DMS153 (cell line): ENCODE measurements around the gene RMRP.
"Not testable (repeated sequence)": the region's sequence is repeated elsewhere in the genome, so short reads cannot be mapped to it uniquely, and the experiment has no call there.

Experiments
- DNase-seq: peaks from one replicate; lab custom pipeline; 2025; lab: John Stamatoyannopoulos, UW

The RMRP gene

DNA sequence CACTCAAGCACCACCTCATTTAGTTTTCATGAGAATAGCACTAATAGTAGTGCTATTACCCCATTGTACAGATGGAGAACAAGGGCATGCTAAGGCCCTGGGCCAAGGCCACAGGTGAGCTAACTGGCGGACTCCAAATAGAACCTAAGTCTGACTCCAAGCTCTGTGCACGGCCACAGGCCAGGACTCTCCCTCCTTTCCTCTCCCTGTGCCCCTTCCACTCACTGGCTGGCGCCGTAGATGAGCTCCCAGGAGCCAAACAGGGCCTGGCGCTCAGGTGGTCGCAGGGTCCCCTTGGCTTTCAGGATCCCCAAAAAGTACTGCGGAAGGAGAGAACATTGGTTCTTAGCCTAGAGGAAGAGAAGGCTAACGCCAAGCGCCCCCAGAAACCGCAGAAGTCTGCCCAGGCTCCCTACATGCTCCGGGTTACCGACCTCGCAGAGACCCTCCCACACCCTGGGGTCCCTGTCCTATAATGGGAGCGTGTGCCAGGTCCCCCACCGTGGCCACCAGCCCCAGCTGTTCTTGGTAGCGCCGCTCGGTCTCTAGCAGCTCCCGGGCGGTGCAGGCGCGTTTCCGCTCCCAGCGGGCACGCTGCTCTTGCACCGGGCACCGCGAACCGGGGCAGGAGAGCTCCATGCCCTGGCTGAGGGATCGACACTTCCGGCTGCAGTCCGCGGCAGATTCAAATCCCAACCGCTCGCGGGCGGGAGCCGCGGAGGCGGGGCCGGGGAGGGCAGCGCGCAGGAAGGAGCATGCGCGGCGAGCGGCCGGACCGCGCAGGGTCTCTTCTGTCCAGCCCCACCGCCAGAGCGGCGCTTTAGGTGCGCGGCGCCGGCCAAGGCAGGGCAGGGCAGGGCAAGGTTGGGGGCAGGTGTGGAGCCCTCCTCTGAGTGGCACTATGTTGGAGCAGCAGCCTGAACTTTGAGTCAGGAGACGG, 7.0 kb upstream of the RMRP start, which contains the start of gene ARHGEF39:
TSS of gene ARHGEF39 (minus strand) at position 665 of the 940 bp plus-strand sequence. CDS start at position 639, 26 bp downstream.
- peak; percentile 87 for DNase-seq

DNA sequence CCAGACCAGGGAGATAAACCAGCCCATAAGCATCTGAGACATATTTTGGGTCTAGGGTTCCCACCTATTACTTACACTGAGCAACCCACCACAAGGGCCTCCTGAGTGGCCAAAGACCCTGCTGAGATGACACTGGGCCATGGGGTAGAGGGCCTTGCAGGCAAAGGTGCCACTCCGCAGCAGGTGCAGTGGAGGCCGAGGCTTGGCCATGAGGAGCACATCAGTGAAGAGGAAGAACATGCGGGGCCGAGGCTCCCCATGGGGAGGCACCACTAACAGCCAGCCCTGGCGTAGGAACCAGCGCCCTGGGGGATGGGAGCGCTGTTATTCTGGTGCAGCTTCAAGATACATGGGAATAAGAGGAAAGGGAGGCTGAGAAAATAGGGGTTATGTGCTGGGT, 4.6 kb upstream of the RMRP start:
- no peak for DNase-seq

DNA sequence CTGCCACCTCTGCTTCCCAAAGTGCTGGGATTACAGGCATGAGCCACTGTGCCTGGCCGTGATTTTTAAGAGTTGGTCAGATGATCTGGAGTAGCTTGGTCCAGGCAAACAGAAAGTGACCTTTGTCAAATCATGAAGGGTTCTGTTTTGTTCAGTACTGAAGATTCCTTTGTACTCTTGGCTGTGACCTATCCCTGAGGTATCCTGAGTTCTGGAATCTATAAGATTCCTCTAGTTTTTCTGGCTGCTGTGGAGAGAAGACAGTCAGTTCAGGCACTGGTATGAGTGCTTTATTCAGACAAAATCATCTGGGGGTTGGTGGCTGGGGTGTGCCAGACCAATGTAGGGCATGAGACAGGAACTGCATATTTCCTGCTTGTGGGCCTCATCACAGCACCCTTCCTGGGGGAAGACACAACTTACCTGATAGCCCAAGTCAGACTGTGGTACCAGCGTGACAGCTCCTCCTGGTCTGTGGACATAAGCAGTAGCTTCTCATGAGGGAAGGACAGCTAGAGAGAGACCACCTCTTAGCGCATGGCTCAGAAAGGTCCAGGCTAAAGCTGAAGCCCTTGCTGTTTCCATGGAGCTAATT, 4.0 kb upstream of the RMRP start:
- DNase-seq, result no peak

DNA sequence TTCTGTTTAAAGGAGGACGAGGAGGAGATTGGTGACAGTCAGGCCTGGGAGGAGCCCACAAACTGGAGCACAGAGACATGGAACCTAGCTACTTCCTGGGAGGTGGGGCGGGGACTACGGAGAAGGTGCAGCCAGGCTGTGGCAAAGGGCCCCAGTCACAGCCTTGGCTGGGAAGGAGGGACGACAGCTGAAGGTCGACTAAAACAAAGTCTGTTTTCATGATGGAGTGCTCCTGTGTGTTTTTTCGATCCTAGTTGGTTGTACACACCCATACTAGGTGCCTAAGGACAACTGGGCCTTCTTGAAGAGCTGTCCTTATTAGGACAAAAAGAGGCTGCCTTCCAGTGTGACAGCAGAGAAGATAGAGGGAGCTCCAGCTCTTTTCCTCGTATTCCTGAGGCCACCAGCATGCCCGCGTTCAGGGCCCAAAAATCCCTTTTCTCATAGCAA, 3.2 kb upstream of the RMRP start:
- no peak for DNase-seq

DNA sequence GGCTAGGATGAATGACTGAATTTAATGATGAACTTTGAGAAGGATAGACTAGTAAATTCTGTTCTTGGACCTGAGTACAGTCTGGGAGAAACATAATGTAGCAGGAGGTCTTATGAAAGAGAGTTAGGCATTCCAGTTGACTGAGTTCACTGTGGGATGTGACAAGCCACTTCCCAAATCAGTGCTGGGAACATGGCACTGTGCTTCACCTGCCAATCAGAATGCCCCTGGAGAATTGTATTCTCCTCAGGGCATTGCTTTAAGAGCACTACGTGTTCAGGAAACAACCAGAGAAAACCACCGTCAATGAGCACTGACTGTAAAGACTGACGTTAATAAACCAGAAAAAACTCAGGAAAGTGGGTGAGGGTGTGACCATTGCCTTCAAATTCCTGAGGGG, 1.5 kb upstream of the RMRP start:
- peak; percentile 23 for DNase-seq

DNA sequence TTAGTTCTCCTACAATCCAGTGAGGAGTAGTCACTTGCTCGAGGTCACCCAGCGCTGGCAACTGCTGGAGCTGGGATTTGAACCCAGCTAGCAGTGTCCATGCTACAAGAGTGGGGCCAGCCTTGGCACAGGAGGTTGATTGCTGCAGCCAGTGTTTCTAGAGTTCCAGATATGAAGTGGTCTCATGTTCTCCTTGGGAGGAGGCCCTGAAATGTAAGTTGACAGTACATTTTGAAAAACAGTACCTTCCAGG, 1.1 kb upstream of the RMRP start:
- DNase-seq, result no peak

DNA sequence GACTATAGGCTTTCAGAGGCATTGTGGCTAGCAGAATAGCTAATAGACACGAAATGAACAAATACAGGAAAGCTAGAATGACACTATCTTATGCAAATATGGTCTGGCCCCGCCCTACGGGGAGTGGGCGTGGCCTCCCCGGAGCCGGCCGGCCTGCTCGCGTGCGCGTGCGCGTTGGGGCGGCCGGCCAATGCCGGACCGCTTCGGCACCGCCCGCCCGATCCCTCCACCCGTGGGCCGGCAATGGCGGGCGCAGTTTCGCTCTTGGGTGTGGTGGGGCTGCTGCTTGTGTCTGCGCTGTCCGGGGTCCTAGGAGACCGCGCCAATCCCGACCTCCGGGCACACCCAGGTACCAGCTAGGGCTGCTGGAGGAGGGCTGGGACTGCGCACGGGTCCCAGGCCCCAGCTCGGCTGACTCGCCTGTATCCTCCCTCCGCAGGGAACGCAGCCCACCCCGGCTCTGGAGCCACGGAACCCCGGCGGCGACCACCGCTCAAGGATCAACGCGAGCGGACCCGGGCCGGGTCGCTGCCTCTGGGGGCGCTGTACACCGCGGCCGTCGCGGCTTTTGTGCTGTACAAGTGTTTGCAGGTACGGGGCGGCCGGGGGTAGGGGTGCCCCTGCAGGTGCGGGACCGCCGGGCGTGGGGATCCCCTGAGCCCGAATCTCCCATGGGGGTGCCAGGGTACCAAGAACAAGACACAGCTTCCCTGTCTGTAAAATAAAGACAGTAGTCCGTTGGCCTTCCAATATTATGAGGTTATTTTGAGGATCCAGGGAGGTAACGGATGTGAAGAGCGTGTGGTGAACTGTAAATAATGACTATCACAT, 533 bp upstream of the RMRP start, which contains the start of gene CCDC107:
TSS of gene CCDC107 (plus strand) at position 156 of the 831 bp plus-strand sequence. CDS start at position 244, 88 bp downstream.
- DNase-seq, result peak; percentile 57

DNA sequence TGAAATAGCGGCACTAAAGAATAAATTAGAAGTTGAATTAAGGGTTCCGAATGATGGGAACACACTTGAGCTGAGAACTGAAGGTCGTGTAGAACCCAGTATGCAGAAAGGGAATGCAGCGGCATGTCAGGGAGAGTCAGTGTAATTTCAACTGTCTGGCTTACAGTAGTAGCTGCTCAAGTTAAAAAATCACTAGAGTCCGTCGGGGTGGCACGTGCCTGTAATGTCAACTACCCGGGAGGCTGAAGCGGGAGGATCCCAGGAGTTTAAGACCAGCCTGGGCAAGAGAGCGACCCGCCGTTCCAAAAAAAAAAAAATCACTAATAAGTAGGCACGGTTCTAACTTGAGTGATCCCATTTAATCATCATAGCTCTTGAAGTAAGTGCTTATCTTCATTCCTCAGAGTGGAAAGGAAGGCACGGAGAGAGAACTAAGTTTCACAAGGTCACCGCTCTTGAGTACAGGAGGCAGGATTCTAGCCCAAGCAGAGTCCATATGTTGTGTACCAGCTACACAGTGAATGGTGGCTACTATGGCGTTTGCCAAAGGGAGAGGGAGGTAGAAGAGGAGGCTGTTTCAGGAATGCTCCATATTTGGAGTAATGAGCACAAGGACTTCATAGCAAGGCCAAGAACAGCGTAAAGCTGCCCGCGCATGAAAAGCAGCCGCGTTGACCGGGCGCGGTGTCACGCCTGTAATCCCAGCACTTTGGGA, 831 bp downstream of the RMRP start:
- no peak for DNase-seq

DNA sequence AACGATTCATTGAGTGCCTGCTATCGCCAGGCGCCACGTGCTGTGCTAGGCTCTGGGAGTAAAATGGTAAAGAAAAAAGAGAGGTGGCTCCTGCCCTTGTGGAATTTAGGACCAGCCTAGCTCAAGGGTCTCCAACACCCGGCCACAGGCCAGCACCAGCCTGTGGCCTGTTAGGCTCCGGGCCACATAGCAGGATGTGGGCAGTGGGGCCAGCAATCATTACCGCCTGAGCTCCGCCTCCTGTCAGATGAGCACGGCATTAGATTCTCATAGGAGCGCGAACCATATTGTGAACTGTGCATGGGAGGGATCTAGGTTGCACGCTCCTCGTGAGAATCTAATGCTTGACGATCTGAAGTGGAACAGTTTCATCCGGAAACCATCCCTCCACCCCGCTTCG, 1.5 kb downstream of the RMRP start:
- DNase-seq, result no peak

DNA sequence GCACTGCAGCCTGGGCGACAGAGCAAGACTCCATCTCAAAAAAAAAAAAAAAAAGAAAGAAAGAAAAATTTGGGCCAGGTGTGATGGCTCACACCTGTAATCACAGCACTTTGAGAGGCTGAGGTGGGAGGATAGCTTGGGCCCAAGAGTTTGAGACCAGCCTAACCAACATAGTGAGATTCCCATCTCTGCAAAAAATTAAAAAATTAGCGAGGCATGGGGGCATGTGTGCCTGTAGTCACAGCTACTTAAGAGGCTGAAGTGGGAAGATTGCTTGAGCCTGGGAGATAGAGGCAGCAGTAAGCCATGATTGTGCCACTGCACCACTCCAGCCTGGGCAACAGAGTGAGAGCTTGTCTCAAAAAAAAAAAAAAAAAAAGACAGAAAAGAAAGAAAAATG, 4.2 kb downstream of the RMRP start:
- DNase-seq, result no peak

DNA sequence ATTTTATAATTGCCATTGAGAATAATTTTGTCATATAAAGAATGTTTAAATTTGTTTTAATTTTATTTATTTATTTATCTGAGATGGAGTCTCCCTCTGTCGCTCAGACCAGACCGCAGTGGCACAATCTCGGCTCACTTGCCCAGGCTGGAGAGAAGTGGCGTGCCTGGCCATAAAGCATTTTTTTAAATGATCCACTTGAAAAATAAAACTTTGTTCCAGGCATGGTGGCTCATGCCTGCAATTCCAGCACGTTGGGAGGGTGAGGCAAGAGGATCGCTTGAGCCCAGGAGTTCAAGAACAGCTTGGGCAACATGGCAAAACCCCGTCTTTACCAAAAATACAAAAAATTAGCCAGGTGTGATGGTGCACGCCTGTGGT, 5.0 kb downstream of the RMRP start:
- no peak for DNase-seq

DNA sequence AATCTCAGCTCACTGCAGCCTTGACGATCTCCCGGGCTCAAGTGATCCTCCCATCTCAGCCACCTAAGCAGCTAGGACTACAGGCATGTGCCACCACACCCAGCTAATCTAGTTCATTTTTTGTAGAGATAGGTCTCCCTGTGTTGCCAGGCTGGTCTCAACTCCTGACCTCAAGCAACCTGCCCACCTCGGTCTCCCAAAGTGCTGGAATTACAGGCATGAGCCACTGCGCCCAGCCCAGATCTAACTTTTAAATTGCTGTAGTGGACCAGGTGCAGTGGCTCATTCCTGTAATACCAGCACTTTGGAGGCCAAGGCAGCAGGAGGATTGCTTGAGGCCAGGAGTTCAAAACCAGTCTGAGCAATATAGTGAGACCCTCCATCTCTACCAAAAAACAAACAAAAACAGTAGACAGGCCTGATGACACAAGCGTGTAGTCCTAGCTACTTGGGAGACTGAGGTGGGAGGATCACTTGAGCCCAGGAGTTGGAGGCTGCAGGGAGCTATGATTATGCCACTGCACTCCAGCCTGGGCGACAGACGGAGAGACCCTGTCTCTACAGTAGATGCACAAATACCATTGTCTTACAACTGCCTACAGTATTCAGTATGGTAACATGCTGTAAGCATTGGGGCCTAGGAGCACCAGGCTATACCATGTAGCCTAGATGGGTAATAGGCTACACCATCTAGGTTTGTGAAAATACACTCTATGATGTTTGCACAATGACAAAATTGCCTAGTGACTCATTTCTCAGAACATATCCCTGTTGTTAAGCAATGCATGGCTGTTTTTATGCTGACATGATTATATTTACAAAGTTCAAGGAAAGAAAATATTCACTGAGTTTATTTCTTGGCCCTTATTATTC, 5.6 kb downstream of the RMRP start:
- DNase-seq, result no peak

DNA sequence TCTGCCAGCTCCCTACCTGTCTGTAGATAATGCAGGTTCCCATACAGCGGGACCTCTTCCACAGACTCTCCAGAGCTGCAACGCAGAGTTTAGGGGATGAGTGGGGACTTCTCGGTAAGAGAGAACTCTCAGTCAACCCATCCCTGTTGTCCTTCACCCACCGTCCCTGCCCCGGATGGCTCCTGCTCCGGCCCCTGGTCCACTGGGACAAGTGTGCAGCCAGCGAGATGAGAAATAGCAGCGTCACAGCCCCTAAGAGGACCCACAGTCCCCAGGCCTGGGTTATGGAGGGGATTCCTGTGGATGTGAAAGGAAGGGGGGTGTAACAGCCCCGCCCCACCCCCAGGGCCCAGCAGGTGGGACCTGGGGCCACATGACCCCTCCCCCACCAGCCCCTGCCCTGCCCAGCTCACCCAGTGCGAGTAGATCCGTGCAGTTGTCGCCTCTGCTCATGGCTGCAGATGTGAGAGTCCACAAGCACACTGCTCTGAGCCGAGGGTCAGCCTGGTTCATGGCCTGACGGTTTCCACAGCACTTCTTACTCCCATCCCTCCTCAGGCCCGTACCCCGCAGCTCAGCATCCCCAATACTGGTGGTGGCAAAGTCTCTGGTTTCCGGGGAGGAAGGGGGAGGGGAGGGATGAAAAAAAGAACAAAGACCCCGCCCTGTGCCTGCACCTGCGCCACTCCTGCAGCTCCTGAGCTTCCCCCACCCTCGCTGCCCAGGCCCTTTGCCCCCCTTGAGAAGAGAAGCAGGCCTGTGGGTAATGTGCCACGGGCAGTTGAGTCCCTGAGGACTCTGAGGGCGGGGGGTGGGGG, 7.3 kb downstream of the RMRP start, which contains the start of gene SIT1:
TSS of gene SIT1 (minus strand) at position 591 of the 818 bp plus-strand sequence. CDS start at position 513, 78 bp downstream.
- no peak for DNase-seq

DNA sequence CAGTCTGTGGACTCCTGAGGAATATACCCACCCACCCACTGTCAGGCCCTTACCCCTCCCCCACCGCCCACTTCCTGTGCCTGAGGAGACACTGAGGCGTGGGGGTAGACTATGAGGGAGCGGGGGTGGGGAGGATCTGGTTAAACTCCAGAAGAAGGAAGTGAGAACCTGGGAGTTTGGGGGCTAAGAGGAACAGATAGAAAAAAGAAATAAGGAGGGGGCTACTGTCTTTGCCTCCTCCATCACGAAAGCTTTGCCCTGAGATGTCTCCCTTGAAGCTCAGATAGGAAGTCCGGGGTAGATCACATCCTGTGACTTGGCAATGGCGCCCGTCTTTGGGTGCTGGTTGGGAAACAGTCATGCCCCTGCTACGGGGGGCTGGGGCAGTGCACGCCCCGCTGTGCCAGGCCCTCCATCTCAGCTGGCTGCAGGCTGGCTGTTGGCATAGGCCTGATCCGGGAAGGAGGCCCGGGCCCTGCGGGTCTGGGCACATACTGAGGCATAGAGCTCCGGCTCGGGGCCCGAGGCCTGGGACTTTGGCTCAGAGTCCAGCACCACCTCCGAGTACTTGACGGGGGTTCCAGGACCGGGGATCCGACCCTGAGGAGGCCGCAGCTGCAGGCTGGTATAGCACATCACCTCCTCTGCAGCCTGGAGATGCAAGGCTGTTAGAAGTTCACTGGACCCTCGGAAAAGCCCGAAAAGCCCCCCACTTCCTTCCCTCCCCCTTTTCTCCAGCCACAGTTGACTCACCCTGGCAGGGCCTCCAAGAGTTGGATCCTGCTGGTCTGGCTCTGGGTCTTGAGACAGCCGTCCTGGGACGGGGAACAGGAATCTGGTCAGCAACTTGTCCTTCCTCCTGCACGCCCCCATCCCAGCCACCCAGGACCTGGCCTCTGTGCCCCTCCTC, 8.1 kb downstream of the RMRP start:
- no peak for DNase-seq

DNA sequence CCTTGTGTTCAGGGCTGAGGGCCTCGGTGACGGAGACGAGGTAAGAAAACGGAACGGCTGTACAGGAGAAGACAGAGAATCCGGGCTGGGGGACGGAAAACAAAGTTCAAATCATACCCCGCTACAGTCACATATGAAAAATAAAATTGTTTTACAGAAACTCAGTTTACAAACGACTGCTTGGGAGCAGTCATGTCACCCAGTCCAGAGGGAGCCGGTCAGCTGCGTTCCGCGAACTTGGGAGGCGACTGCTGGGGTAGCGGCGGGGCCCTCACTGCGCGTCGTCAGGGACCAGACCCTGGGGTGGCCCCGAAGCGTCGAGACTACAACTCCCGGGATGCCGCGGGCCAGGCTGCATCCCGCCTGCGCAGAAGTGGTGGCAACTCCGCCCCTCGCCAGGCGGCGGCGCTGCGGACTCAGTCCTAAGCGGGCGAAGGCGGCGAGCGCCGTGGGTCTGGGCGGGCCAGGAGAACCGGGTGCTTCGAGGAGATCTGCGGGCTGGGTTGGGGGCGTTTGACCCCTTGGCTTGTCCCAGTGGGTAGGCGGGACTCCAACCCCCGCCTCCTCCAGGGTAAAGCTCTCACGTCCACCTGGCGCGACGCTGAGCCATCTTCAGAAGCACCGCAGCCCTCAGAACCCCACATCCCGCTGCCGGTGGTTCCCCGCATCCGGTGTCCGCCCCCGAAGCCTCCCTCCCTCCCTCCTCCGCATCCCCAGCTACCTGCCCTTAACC, 11.1 kb downstream of the RMRP start:
- peak; percentile 72 for DNase-seq

DNA sequence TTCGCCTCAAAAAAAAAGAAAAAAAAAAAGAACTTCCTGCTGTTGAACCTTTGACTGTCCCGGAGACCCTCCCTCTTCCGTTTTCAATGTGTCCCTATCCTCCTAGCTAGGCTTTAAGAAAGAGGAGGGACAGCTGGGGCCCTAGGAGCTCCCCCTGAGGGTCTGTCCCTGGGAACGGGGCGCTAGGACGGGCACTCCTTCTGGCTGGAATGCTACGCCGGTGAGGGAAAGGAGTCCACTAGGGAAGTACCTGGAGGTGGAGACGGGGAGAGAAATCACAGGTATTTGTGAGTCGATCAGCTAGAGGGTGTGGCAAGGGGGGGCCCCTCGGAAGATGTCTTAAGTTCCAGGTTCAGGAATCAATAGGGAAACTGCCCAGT, 11.7 kb downstream of the RMRP start:
- DNase-seq, result peak; percentile 13

DNA sequence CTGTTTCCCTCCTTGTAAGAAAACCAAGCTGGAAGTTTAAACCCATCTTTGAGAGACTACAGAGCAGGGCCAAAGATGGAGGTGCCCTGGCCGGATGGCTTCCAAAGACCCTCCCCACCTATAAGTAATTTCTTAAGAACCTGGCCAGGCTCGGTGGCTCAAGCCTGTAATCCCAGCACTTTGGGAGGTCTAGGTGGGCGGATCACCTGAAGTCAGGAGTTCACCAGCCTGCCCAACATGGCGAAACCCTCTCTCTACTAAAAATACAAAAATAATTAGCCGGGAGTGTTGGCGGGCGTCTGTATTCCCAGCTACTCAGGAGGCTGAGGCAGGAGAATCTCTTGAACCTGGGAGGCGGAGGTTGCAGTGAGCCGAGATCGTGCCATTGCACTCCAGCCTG, 12.1 kb downstream of the RMRP start:
- not testable (repeated sequence) for DNase-seq

DNA sequence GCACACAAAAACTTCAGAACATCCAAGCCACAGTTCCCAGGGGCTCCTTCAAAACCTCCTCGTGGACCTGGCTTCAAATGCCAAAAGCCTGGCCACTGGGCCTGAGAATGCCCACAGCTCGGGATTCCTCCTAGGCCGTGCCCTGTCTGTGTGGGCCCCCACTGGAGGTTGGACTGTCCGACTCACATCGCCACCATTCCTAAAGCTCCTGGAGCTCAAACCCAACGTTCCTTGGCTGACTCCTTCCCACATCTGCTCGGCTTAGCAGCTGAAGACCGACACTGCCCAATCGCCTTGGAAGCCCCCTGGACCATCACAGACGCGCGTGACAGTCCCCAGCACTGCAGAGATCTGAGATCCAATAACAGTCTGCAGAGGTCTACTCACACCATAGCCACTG, 14.8 kb downstream of the RMRP start:
- no peak for DNase-seq
